HL-60 (cell line): Measurements from ENCODE around the gene RAB36.

Experiments
- CTCF ChIP-seq: IDR thresholded peaks from one replicate; pipeline ENCODE4 v1.5.1; 2011; ENCODE audit warnings: low read length, control low read depth, inconsistent platforms; ENCODE audit not compliant: insufficient read depth
- TF ChIP-seq, protein P1 (sequence below): IDR thresholded peaks from 2 replicates; pipeline ENCODE4 v1.6.1; 2012; ENCODE audit warnings: low read depth; ENCODE audit not compliant: insufficient replicate concordance

- TF ChIP-seq CTCF = no peak
- TF ChIP-seq, protein P1, sequence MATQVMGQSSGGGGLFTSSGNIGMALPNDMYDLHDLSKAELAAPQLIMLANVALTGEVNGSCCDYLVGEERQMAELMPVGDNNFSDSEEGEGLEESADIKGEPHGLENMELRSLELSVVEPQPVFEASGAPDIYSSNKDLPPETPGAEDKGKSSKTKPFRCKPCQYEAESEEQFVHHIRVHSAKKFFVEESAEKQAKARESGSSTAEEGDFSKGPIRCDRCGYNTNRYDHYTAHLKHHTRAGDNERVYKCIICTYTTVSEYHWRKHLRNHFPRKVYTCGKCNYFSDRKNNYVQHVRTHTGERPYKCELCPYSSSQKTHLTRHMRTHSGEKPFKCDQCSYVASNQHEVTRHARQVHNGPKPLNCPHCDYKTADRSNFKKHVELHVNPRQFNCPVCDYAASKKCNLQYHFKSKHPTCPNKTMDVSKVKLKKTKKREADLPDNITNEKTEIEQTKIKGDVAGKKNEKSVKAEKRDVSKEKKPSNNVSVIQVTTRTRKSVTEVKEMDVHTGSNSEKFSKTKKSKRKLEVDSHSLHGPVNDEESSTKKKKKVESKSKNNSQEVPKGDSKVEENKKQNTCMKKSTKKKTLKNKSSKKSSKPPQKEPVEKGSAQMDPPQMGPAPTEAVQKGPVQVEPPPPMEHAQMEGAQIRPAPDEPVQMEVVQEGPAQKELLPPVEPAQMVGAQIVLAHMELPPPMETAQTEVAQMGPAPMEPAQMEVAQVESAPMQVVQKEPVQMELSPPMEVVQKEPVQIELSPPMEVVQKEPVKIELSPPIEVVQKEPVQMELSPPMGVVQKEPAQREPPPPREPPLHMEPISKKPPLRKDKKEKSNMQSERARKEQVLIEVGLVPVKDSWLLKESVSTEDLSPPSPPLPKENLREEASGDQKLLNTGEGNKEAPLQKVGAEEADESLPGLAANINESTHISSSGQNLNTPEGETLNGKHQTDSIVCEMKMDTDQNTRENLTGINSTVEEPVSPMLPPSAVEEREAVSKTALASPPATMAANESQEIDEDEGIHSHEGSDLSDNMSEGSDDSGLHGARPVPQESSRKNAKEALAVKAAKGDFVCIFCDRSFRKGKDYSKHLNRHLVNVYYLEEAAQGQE = no peak
These were observed 13.4 kb downstream of the RAB36 start for GRCh38 chr22:23158516-23159290.
